AG08395 (cell line): ENCODE results near the gene AKAP13.
"Not testable (repeated sequence)": the region's sequence is repeated elsewhere in the genome, so short reads cannot be mapped to it uniquely, and the experiment has no call there.

Experiments
- DNase-seq: peaks from one replicate; pipeline ENCODE4 v3.0.0; 2012; ENCODE audit warnings: mixed read lengths, low spot score

Gene AKAP13

GRCh38 chr15:85380217-85380811, at the start of gene AKAP13:
AKAP13 (plus strand) TSS chr15:85380603; CDS start chr15:85485721, 105,118 bp downstream.
- peak; percentile 98 for DNase-seq

GRCh38 chr15:85330901-85331588, 49.4 kb upstream of the AKAP13 start:
- DNase-seq = peak; percentile 81

GRCh38 chr15:85331655-85332285, 48.6 kb upstream of the AKAP13 start:
- no peak for DNase-seq

- DNase-seq = peak; percentile 80
Observed at GRCh38 chr15:85333132-85333831, 47.1 kb upstream of the AKAP13 start.

- DNase-seq = no peak
Observed at GRCh38 chr15:85334241-85334640, 46.2 kb upstream of the AKAP13 start.

- DNase-seq = no peak
Observed at GRCh38 chr15:85335193-85335942, 45.0 kb upstream of the AKAP13 start.

- no peak for DNase-seq
Observed at GRCh38 chr15:85336880-85337279, 43.5 kb upstream of the AKAP13 start.

- no peak for DNase-seq
Observed at GRCh38 chr15:85337425-85338074, 42.9 kb upstream of the AKAP13 start.

GRCh38 chr15:85340321-85340665, 40.1 kb upstream of the AKAP13 start:
- DNase-seq = no peak

- DNase-seq = no peak
Observed at GRCh38 chr15:85340852-85341251, 39.6 kb upstream of the AKAP13 start.

GRCh38 chr15:85342163-85342562, 38.2 kb upstream of the AKAP13 start:
- not testable (repeated sequence) for DNase-seq

GRCh38 chr15:85343443-85343842, 37.0 kb upstream of the AKAP13 start:
- peak; percentile 39 for DNase-seq

- not testable (repeated sequence) for DNase-seq
Observed at GRCh38 chr15:85344241-85344640, 36.2 kb upstream of the AKAP13 start.

- peak; percentile 22 for DNase-seq
Observed at GRCh38 chr15:85344653-85345114, 35.7 kb upstream of the AKAP13 start.

GRCh38 chr15:85345196-85345918, 35.0 kb upstream of the AKAP13 start:
- not testable (repeated sequence) for DNase-seq

- DNase-seq = not testable (repeated sequence)
Observed at GRCh38 chr15:85346462-85347084, 33.8 kb upstream of the AKAP13 start.

- not testable (repeated sequence) for DNase-seq
Observed at GRCh38 chr15:85347264-85348047, 32.9 kb upstream of the AKAP13 start.

- DNase-seq = not testable (repeated sequence)
Observed at GRCh38 chr15:85348048-85348766, 32.2 kb upstream of the AKAP13 start.

- not testable (repeated sequence) for DNase-seq
Observed at GRCh38 chr15:85349062-85349461, 31.3 kb upstream of the AKAP13 start.
